ENCODE results near the gene AEBP1.

DNA sequence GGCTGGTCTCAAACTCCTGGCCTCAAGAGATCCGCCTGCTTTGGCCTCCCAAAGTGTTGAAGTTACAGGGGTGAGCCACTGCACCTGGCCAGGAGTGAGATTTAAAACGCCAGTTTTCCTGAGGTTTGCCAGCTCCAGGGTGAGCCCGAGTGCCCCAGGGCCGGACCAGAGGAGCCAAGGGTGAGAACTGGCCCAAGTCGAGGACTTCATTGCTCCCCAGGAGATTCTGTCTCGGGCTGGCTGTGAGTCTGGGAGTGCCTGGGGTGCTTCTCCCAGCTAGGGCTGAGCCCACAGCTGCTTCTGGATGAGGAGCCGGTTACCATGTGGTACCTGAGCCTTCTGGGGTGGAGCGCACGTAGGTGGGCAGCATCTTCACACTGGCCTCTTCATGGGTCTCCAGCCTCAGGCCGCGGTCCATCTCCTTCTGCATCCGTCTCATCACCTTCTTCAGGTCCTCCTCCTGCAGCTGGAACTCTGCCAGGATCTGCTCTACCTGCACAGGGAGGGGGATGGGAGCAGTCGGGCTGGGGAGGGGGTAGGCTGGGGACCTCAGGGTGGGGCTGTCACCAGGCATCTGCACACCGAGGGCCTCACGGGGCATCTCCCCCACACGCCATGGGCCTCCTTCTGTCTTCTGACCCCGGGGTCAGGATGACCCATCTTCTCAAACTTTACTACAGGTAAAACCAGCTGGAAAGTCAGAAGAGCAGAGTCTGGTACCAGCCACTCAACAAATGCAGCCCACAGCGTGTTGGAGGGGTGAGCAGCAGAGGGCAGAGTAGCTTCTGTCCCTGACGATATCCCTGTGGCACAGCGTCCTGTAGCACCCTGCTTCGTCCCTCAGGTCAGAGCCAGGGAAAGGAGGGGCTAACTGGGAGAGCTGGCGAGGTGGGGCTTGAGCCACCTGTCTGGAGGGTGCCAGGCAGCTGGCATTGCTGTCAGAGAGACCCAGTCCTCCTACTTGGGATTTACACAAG lies 49.1 kb downstream of the AEBP1 start:
- TF ChIP-seq GABPA (IDR thresholded peaks at IDR 0.05; ENCODE audit: low read depth), result no peak
- TF ChIP-seq, protein P1, sequence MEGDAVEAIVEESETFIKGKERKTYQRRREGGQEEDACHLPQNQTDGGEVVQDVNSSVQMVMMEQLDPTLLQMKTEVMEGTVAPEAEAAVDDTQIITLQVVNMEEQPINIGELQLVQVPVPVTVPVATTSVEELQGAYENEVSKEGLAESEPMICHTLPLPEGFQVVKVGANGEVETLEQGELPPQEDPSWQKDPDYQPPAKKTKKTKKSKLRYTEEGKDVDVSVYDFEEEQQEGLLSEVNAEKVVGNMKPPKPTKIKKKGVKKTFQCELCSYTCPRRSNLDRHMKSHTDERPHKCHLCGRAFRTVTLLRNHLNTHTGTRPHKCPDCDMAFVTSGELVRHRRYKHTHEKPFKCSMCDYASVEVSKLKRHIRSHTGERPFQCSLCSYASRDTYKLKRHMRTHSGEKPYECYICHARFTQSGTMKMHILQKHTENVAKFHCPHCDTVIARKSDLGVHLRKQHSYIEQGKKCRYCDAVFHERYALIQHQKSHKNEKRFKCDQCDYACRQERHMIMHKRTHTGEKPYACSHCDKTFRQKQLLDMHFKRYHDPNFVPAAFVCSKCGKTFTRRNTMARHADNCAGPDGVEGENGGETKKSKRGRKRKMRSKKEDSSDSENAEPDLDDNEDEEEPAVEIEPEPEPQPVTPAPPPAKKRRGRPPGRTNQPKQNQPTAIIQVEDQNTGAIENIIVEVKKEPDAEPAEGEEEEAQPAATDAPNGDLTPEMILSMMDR (IDR thresholded peaks at IDR 0.05; ENCODE audit: insufficient read depth, low read length), result no peak
- no peak for TF ChIP-seq POLR2AphosphoS5 (IDR thresholded peaks at IDR 0.05; ENCODE audit: low read depth)
- TF ChIP-seq, protein P2, sequence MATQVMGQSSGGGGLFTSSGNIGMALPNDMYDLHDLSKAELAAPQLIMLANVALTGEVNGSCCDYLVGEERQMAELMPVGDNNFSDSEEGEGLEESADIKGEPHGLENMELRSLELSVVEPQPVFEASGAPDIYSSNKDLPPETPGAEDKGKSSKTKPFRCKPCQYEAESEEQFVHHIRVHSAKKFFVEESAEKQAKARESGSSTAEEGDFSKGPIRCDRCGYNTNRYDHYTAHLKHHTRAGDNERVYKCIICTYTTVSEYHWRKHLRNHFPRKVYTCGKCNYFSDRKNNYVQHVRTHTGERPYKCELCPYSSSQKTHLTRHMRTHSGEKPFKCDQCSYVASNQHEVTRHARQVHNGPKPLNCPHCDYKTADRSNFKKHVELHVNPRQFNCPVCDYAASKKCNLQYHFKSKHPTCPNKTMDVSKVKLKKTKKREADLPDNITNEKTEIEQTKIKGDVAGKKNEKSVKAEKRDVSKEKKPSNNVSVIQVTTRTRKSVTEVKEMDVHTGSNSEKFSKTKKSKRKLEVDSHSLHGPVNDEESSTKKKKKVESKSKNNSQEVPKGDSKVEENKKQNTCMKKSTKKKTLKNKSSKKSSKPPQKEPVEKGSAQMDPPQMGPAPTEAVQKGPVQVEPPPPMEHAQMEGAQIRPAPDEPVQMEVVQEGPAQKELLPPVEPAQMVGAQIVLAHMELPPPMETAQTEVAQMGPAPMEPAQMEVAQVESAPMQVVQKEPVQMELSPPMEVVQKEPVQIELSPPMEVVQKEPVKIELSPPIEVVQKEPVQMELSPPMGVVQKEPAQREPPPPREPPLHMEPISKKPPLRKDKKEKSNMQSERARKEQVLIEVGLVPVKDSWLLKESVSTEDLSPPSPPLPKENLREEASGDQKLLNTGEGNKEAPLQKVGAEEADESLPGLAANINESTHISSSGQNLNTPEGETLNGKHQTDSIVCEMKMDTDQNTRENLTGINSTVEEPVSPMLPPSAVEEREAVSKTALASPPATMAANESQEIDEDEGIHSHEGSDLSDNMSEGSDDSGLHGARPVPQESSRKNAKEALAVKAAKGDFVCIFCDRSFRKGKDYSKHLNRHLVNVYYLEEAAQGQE (IDR thresholded peaks at IDR 0.05; ENCODE audit: insufficient replicate concordance, low read depth), result no peak

Measured in HL-60 (cell line).